ENCODE results near the gene CCNY.
"Not testable (repeated sequence)": the region's sequence is repeated elsewhere in the genome, so short reads cannot be mapped to it uniquely, and the experiment has no call there.

GRCh38 chr10:35404077-35404476, 67.8 kb downstream of the CCNY start:
- not testable (repeated sequence) for TF ChIP-seq POLR2A (IDR thresholded peaks at IDR 0.05)
- TF ChIP-seq, protein P1, sequence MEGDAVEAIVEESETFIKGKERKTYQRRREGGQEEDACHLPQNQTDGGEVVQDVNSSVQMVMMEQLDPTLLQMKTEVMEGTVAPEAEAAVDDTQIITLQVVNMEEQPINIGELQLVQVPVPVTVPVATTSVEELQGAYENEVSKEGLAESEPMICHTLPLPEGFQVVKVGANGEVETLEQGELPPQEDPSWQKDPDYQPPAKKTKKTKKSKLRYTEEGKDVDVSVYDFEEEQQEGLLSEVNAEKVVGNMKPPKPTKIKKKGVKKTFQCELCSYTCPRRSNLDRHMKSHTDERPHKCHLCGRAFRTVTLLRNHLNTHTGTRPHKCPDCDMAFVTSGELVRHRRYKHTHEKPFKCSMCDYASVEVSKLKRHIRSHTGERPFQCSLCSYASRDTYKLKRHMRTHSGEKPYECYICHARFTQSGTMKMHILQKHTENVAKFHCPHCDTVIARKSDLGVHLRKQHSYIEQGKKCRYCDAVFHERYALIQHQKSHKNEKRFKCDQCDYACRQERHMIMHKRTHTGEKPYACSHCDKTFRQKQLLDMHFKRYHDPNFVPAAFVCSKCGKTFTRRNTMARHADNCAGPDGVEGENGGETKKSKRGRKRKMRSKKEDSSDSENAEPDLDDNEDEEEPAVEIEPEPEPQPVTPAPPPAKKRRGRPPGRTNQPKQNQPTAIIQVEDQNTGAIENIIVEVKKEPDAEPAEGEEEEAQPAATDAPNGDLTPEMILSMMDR (IDR thresholded peaks at IDR 0.05): not testable (repeated sequence)
